Endothelial cell of umbilical vein (primary cell): ENCODE data around the gene CCDC6. TPM values are rescaled to one million over a fixed set of nuclear protein-coding genes. Genes with fewer than 3 reads are reported as not detected.

Experiments
- BruUV-seq: library from RNA; stranded (reverse); fragments of 400-500 nt; replicated peaks from 2 replicates; lab custom pipeline; 2021; lab: Mats Ljungman, UMichigan
- CTCF ChIA-PET: fragments of 300-600, 350-600 bp; sonication (Branson Sonifier 250); formaldehyde crosslinking; loops from one replicate; lab custom pipeline; 2021; ENCODE audit warnings: antibody characterized with exemption, inconsistent platforms; lab: Charles Lee
- POLR2A ChIA-PET: fragments of 300-600, 350-600 bp; sonication (Branson Sonifier 250); formaldehyde crosslinking; loops from one replicate; lab custom pipeline; 2021; ENCODE audit warnings: antibody characterized with exemption, inconsistent platforms; lab: Charles Lee
- DNase-seq: peaks from one replicate; pipeline ENCODE4 v3.0.0-alpha.2; 2011; ENCODE audit warnings: low read depth, low spot score
- FAIRE-seq: peaks from 2 replicates; lab custom pipeline; 2011; peaks lifted over from hg19 to GRCh38; lab: Jason Lieb, UNC
- H2AFZ ChIP-seq: 2 replicates; pipeline ENCODE4 v1.6.0; 2012; ENCODE audit warnings: low read depth, low read length, control low read depth, inconsistent platforms
- H3K27ac ChIP-seq: 2 replicates; pipeline ENCODE4 v1.5.1; 2011; ENCODE audit warnings: low read depth, mild to moderate bottlenecking, control low read depth, low read length, moderate library complexity; ENCODE audit not compliant: insufficient read depth
- H3K27me3 ChIP-seq, 2 experiments: 2 replicates each; pipeline versions ENCODE4 v1.6.0 to v1.6.1; 2011; ENCODE audit warnings: low read length in 2 of 2, mixed read lengths in 1 of 2; ENCODE audit not compliant: control insufficient read depth in 2 of 2, insufficient read depth in 2 of 2
- H3K36me3 ChIP-seq, 2 experiments: 2 replicates in 1 of 2; 3 replicates in 1 of 2; pipeline ENCODE4 v1.5.1; 2011; ENCODE audit warnings: low read length in 2 of 2, mild to moderate bottlenecking in 1 of 2, moderate library complexity in 1 of 2; ENCODE audit not compliant: control insufficient read depth in 2 of 2, insufficient read depth in 2 of 2; ENCODE audit errors: extremely low read depth in 1 of 2
- H3K4me1 ChIP-seq: 3 replicates; pipeline ENCODE4 v1.5.1; 2011; ENCODE audit warnings: mild to moderate bottlenecking, low read length; ENCODE audit not compliant: control insufficient read depth, insufficient read depth; ENCODE audit errors: extremely low read depth
- H3K4me2 ChIP-seq: 2 replicates; pipeline ENCODE4 v1.6.1; 2011; ENCODE audit warnings: low read length, control low read depth, mixed read lengths; ENCODE audit not compliant: insufficient read depth
- H3K4me3 ChIP-seq, 3 experiments: fragments of 200-600 bp in 1 of 3; sonication (generic), shearing (Covaris generic) in 1 of 3; replicated peaks in 1 of 3; 2 replicates each; pipeline ENCODE4 v1.5.1; 2011 to 2016; ENCODE audit warnings: control low read depth in 3 of 3, low read length in 3 of 3, mild to moderate bottlenecking in 2 of 3, inconsistent platforms in 1 of 3, low read depth in 1 of 3, moderate library complexity in 1 of 3; ENCODE audit not compliant: insufficient read depth in 1 of 3
- H3K79me2 ChIP-seq: 2 replicates; pipeline ENCODE4 v1.6.0; 2012; ENCODE audit warnings: low read length, inconsistent platforms; ENCODE audit not compliant: control insufficient read depth, insufficient read depth
- H3K9ac ChIP-seq: replicated peaks from 2 replicates; pipeline ENCODE3; 2011; ENCODE audit warnings: low read length, control low read depth; ENCODE audit not compliant: insufficient read depth; ENCODE audit errors: extremely low read depth
- H3K9me1 ChIP-seq: replicated peaks from 3 replicates; pipeline ENCODE4 v1.6.0; 2011; ENCODE audit warnings: mild to moderate bottlenecking, low read length; ENCODE audit not compliant: control insufficient read depth, insufficient read depth; ENCODE audit errors: extremely low read depth
- H3K9me3 ChIP-seq: replicated peaks from 2 replicates; pipeline ENCODE4 v1.5.1; 2012; ENCODE audit warnings: low read length, inconsistent platforms; ENCODE audit not compliant: control insufficient read depth, insufficient read depth
- H4K20me1 ChIP-seq: replicated peaks from 2 replicates; pipeline ENCODE3; 2011; ENCODE audit warnings: mild to moderate bottlenecking, low read length; ENCODE audit not compliant: control insufficient read depth, insufficient read depth; ENCODE audit errors: extremely low read depth
- CTCF ChIP-seq, 2 donors: IDR thresholded peaks; 1 replicate in 1 of 2; 2 replicates in 1 of 2; pipeline ENCODE4 v1.5.1; 2011; ENCODE audit warnings: low read length in 2 of 2, mild to moderate bottlenecking in 2 of 2, moderate library complexity in 2 of 2, control low read depth in 1 of 2, inconsistent platforms in 1 of 2, low read depth in 1 of 2; ENCODE audit not compliant: insufficient read depth in 1 of 2; ENCODE audit errors: extremely low read depth in 1 of 2
- EZH2 ChIP-seq: IDR thresholded peaks from 2 replicates; pipeline ENCODE4 v1.6.1; 2012; ENCODE audit warnings: borderline replicate concordance, low read depth, mild to moderate bottlenecking, moderate library complexity, low read length, inconsistent platforms; ENCODE audit not compliant: severe bottlenecking
- FOS ChIP-seq: IDR thresholded peaks from 2 replicates; pipeline ENCODE4 v1.6.1; 2011; ENCODE audit warnings: mild to moderate bottlenecking, low read length, moderate library complexity, borderline replicate concordance; ENCODE audit not compliant: insufficient read depth
- JUN ChIP-seq: IDR thresholded peaks from 2 replicates; pipeline ENCODE4 v1.6.1; 2011; ENCODE audit warnings: borderline replicate concordance, low read depth; ENCODE audit not compliant: insufficient read length, insufficient read depth
- POLR2A ChIP-seq: IDR thresholded peaks from 2 replicates; pipeline ENCODE4 v1.6.1; 2012; ENCODE audit warnings: low read depth, mild to moderate bottlenecking, control low read depth, low read length
- POLR2AphosphoS5 ChIP-seq: IDR thresholded peaks from 2 replicates; pipeline ENCODE4 v1.6.1; 2012; ENCODE audit warnings: low read depth, mild to moderate bottlenecking, control low read depth, low read length, moderate library complexity; ENCODE audit not compliant: insufficient read depth
- dilution Hi-C: fragments of 300-500 bp; cut with MboI; formaldehyde crosslinking; loops from one replicate; pipeline ENCODE4 v1.15.0; 2019; ENCODE audit warnings: low sequenced_read_pairs; ENCODE audit not compliant: extremely low pct_ligation_motif_present
- intact Hi-C: fragments of 100-400 bp; cut with micrococcal nuclease; formaldehyde crosslinking; loops from one replicate; pipeline ENCODE4 v1.10.0; 2022
- polyA plus RNA-seq, 4 experiments: library from polyadenylated mRNA; depleted of rRNA in 3 of 4; stranded (reverse) in 3 of 4; unstranded in 1 of 4; fragments of >200 nt; gene quantifications; 2 replicates each; pipeline versions ENCODE4 v1.2.1 to v1.2.3, GENCODE V29; 2011 to 2012; ENCODE audit warnings: missing spikeins in 1 of 4
- total RNA-seq: library from RNA; stranded (reverse); gene quantifications from 2 replicates; pipeline ENCODE4 v1.2.3, GENCODE V29; 2021

Gene CCDC6
- total and polyA plus RNA-seq, 2 donors (not counting 3 experiments of a cell fraction or from before 2014, with no cell fraction given) = 16.8 to 36.8 TPM

GRCh38 chr10:59819683-59820082 is 86.7 kb downstream of the CCDC6 start:
- Histone ChIP-seq H3K27me3 (no peaks in the 10 kb centered on the region), H3K27ac (no peak overlapping the region), H3K9me3 (no peaks in the 10 kb centered on the region), H3K4me3 (no peak overlapping the region), H3K9ac (no peak overlapping the region), H3K9me1 (no peaks in the 10 kb centered on the region), H3K79me2 (peaks cover 4% of the 10 kb centered on the region), H3K36me3 (no peaks in the 10 kb centered on the region), H2AFZ (no peak overlapping the region), H3K4me2 (no peak overlapping the region), H3K4me1 (peaks cover 8% of the 10 kb centered on the region), H4K20me1 (peaks cover 3% of the 10 kb centered on the region)
- dilution Hi-C loops (no loop called here), intact Hi-C loops (no loop called here)
- ChIA-PET POLR2A (no interaction called here), CTCF (interaction anchor here (1.2 to 2.1 kb wide), 5 partner anchors 11 to 197 kb away, joined by 3 to 13 read pairs (median 4); no protein-coding TSS in a partner anchor)
- TF ChIP-seq FOS = no peak
- no peak for TF ChIP-seq POLR2AphosphoS5
- TF ChIP-seq POLR2A = no peak
- TF ChIP-seq CTCF (IDR thresholded peaks at IDR 0.05; ENCODE audit: extremely low read depth in 1 of 2, insufficient read depth in 1 of 2, low read depth in 1 of 2, low read length in 2 of 2) = no peak
- TF ChIP-seq EZH2 = no peak
- TF ChIP-seq JUN = no peak
- DNase-seq = no peak
- no peak for FAIRE-seq
- BruUV-seq = no TSS peak
